Heart left ventricle (tissue), 16 donors: ENCODE data around the gene ANKMY2. TPM values are rescaled to one million over a fixed set of nuclear protein-coding genes. Genes with fewer than 3 reads are reported as not detected.
"Not testable (repeated sequence)": the region's sequence is repeated elsewhere in the genome, so short reads cannot be mapped to it uniquely, and the experiment has no call there.

Source experiments
- ATAC-seq, 4 donors: fragments of 200-7000 bp; cut with Tn5 transposase; one replicate each; pipeline ENCODE4 v1.9.1; 2020 to 2022; ENCODE audit warnings: moderate library complexity in 4 of 4, mild to moderate bottlenecking in 3 of 4, moderate number of reproducible peaks in 1 of 4
- DNase-seq, 5 donors: peaks; one replicate each; pipeline ENCODE4 v3.0.0-alpha.2; 2020
- H3K27ac ChIP-seq, 12 donors: fragments of 200-600 bp; sonication (generic) in 4 of 12; one replicate each; pipeline versions ENCODE4 v1.5.0 to v1.8.0; 2016 to 2022; ENCODE audit warnings: mild to moderate bottlenecking in 2 of 12
- H3K27me3 ChIP-seq, 9 donors: fragments of 200-600 bp; sonication (generic) in 2 of 9; one replicate each; pipeline versions ENCODE4 v1.5.1 to v1.8.0; 2016 to 2022; ENCODE audit warnings: mild to moderate bottlenecking in 3 of 9
- H3K36me3 ChIP-seq, 9 donors: fragments of 200-600 bp; sonication (generic) in 2 of 9; one replicate each; pipeline versions ENCODE4 v1.5.0 to v1.8.0; 2018 to 2022; ENCODE audit warnings: mild to moderate bottlenecking in 2 of 9
- H3K4me1 ChIP-seq, 12 donors: fragments of 200-600 bp; sonication (generic) in 4 of 12; one replicate each; pipeline versions ENCODE4 v1.5.0 to v1.8.0; 2016 to 2022; ENCODE audit warnings: mild to moderate bottlenecking in 3 of 12
- H3K4me3 ChIP-seq, 12 donors: fragments of 200-600 bp; sonication (generic) in 4 of 12; one replicate each; pipeline versions ENCODE4 v1.5.0 to v1.8.0; 2017 to 2022; ENCODE audit warnings: mild to moderate bottlenecking in 9 of 12, moderate library complexity in 4 of 12
- H3K9me3 ChIP-seq, 12 donors: fragments of 200-600 bp; sonication (generic) in 4 of 12; one replicate each; pipeline versions ENCODE4 v1.5.0 to v1.8.0; 2016 to 2022; ENCODE audit warnings: mild to moderate bottlenecking in 1 of 12
- POLR2A ChIP-seq, 2 donors: fragments of 450-650 bp; IDR thresholded peaks; one replicate each; pipeline ENCODE4 v1.6.1; 2017; ENCODE audit warnings: antibody characterized with exemption in 2 of 2, mild to moderate bottlenecking in 2 of 2, moderate library complexity in 2 of 2
- WGBS, 4 donors: extraction: QIAGEN DNeasy Blood & Tissue Kit in 2 of 4; methylation state at CpG; one replicate each; pipeline versions ENCODE4 v1.1.5 to v1.1.7; 2013 to 2018; 5-methylcytosine and 5-hydroxymethylcytosine counted together
- intact Hi-C, 10 donors: fragments of 100-400 bp; cut with DNase I; formaldehyde crosslinking; loops; one replicate each; pipeline versions ENCODE4 v1.11.1 to v1.14.2; 2022
- polyA plus RNA-seq, 2 donors: library from polyadenylated mRNA; stranded (reverse); fragments of 200-250 nt; gene quantifications; one replicate each; pipeline ENCODE4 v1.2.3, GENCODE V29; 2013
- total RNA-seq, 9 donors: library from RNA; depleted of rRNA in 2 of 9; stranded (reverse); fragments of >200 nt in 2 of 9; fragmentation: NEBNext Ultra II Directional in 3 of 9; extraction: Animal tissue kit (Norgen Biotek cat#: 25700) in 3 of 9; gene quantifications; one replicate each; pipeline versions ENCODE4 v1.1.0 to v1.2.4, GENCODE V29; 2016 to 2023
- TF ChIP-seq, protein P1 (sequence below), 12 donors: fragments of 200-600 bp; sonication (generic) in 4 of 12; IDR thresholded peaks; one replicate each; pipeline versions ENCODE4 v1.5.0 to v1.8.0; 2018 to 2022; ENCODE audit warnings: antibody characterized with exemption in 12 of 12, mild to moderate bottlenecking in 5 of 12
- donor health status: ischemic (EF 13 %, LVEDD 7.1; RV severe dilation, severe dysfunction).
- donor health status: healthy with polysubstance abuse.
- donor health status: DM: no; HTN: yes; CAD: no.
- donor health status: DM: no; HTN: no; CAD: no.
- donor health status: ischemic (EF 25% LVEDD 6.9; RV normal size, moderate dysfunction).
- donor health status: ischemic (EF 25% LVEDD 5.7; RV mildly dilated, moderate dysfunction).
- donor health status: healthy.
- donor health status: DM: yes; HTN: yes; CAD: no.
- donor health status: ischemic (EF 35%, LVEDD 5.7; RV mildly dilated, moderate dysfunction).
- donor health status: nonischemic (EF 11% LVEDD 7.7; RV severe dilation, severe dysfunction).
- donor health status: DM: yes; HTN: yes; CAD: no.
- donor health status: PGD.
- donor health status: ischemic (EF 29% LVEDD 5.4; RV normal size, mild dysfunction).
- donor health status: nonischemic (EF 23%, LVEDD 6.1; RV moderate dilation, normal function).

The ANKMY2 gene
- total and polyA plus RNA-seq, 11 donors = 10.3 to 44.3 (median 28.0) TPM

DNA sequence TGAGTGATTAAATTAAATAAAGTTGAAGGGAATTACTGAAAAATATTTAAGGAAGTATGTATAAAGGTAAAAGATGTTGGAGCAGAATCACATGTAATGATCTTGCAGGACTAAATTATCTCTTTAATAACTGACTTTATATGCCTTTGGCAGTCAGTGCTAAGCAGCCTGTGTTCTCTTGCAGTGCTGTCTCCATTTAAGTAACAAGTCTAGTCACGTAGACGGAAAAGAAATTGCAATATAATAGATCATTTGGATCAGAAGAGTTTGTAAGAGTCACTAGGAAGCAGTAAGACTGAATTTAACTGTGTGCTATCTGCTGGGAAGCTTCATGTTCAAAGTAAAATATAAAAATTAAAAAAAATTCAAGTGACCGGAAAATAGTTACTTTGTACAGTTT is 21.8 kb upstream of the ANKMY2 start:
- ATAC-seq = peak in 1 of 4 donors; percentile 30
- H3K36me3 ChIP-seq = peaks cover 0 to 31% (median 14%) of the 10 kb centered on the region in 9 donors
- peaks cover 0 to 4% (median 0%) of the 10 kb centered on the region in 12 donors for H3K9me3 ChIP-seq
- H3K27ac ChIP-seq = peak overlapping the region; percentile 7 to 80 (median 66)
- DNase-seq = no peak
- intact Hi-C loops = no loop called here
- TF ChIP-seq, protein P1, sequence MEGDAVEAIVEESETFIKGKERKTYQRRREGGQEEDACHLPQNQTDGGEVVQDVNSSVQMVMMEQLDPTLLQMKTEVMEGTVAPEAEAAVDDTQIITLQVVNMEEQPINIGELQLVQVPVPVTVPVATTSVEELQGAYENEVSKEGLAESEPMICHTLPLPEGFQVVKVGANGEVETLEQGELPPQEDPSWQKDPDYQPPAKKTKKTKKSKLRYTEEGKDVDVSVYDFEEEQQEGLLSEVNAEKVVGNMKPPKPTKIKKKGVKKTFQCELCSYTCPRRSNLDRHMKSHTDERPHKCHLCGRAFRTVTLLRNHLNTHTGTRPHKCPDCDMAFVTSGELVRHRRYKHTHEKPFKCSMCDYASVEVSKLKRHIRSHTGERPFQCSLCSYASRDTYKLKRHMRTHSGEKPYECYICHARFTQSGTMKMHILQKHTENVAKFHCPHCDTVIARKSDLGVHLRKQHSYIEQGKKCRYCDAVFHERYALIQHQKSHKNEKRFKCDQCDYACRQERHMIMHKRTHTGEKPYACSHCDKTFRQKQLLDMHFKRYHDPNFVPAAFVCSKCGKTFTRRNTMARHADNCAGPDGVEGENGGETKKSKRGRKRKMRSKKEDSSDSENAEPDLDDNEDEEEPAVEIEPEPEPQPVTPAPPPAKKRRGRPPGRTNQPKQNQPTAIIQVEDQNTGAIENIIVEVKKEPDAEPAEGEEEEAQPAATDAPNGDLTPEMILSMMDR (IDR thresholded peaks at IDR 0.05) = no peak
- TF ChIP-seq POLR2A (IDR thresholded peaks at IDR 0.05) = no peak
- no peak overlapping the region for H3K4me3 ChIP-seq
- peaks cover 0 to 47% (median 30%) of the 10 kb centered on the region in 12 donors for H3K4me1 ChIP-seq
- H3K27me3 ChIP-seq = no peaks in the 10 kb centered on the region
- WGBS, 4 donors = 57 to 68% (median 62%) methylated on average over 3 of the region's 3 CpGs

- intact Hi-C loops = no loop called here
- 53 to 64% (median 57%) methylated on average over 1 of the region's 1 CpG for WGBS, 4 donors
- no peaks in the 10 kb centered on the region for H3K9me3 ChIP-seq
- TF ChIP-seq, protein P1 (IDR thresholded peaks at IDR 0.05) = no peak
- peak; percentile 33 to 43 for TF ChIP-seq POLR2A (IDR thresholded peaks at IDR 0.05)
- peaks cover 0 to 50% (median 33%) of the 10 kb centered on the region in 12 donors for H3K4me1 ChIP-seq
- ATAC-seq = peak; percentile 94 to 96 (median 95)
- H3K27me3 ChIP-seq = no peaks in the 10 kb centered on the region
- H3K27ac ChIP-seq = peak overlapping the region; percentile 45 to 94 (median 80)
- peak overlapping the region in 11 of 12 donors; percentile 0 to 49 (median 30) for H3K4me3 ChIP-seq
- peaks cover 0 to 18% (median 6%) of the 10 kb centered on the region in 9 donors for H3K36me3 ChIP-seq
- DNase-seq = peak in 1 of 5 donors; percentile 22
Observed at GRCh38 chr7:16661924-16662323, 16.4 kb upstream of the ANKMY2 start.

- intact Hi-C loops = no loop called here
- ATAC-seq (peak; percentile 72 to 83 (median 75)), DNase-seq (no peak)
- H3K4me3 ChIP-seq = peak overlapping the region in 6 of 12 donors; percentile 20 to 46 (median 26)
- H3K27ac ChIP-seq = peak overlapping the region; percentile 45 to 94 (median 80)
- peaks cover 0 to 55% (median 32%) of the 10 kb centered on the region in 12 donors for H3K4me1 ChIP-seq
- H3K27me3 ChIP-seq = no peaks in the 10 kb centered on the region
- no peak for TF ChIP-seq POLR2A (IDR thresholded peaks at IDR 0.05)
- TF ChIP-seq, protein P1 (IDR thresholded peaks at IDR 0.05) = no peak
- peaks cover 0 to 8% (median 0%) of the 10 kb centered on the region in 9 donors for H3K36me3 ChIP-seq
- WGBS, 4 donors = 56 to 62% (median 60%) methylated on average over 5 of the region's 5 CpGs
- no peaks in the 10 kb centered on the region for H3K9me3 ChIP-seq
Observed at GRCh38 chr7:16660702-16661464, 15.3 kb upstream of the ANKMY2 start.

DNA sequence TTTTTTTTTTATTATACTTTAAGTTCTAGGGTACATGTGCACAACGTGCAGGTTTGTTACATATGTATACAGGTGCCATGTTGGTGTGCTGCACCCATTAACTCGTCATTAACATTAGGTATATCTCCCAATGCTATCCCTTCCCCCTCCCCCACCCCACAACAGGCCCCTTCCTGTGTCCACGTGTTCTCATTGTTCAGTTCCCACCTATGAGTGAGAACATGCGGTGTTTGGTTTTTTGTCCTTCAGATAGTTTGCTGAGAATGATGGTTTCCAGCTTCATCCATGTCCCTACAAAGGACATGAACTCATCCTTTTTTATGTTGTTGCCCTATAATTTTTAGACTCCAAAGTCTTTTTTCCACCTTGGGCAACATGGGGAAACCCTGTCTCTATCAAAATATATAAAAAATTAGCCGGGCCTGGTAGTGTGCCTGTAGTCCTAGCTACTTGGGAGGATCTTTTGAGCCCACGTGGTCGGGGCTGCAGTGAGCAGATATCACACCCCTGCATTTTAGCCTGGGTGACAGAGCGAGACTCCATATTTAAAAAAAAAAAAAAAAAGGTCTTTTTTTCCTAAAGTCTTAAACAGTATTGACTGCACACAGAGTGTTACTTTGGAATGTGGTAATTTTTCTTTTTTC is 14.4 kb upstream of the ANKMY2 start:
- H3K27me3 ChIP-seq, intact Hi-C loops, DNase-seq, H3K9me3 ChIP-seq, ATAC-seq, H3K36me3 ChIP-seq, H3K4me3 ChIP-seq: not testable (repeated sequence)
- Histone ChIP-seq H3K4me1 (peaks cover 0 to 62% (median 32%) of the 10 kb centered on the region in 12 donors), H3K27ac (peak overlapping the region in 9 of 12 donors; percentile 68 to 94 (median 84))
- 71 to 77% (median 74%) methylated on average over 8 of the region's 8 CpGs for WGBS, 4 donors
